GM18907 (cell line): ENCODE data around the gene ATP7A.
"Not testable (repeated sequence)": the region's sequence is repeated elsewhere in the genome, so short reads cannot be mapped to it uniquely, and the experiment has no call there.

Experiments used
- ATAC-seq: cut with Tn5 transposase; IDR thresholded peaks from one replicate; pipeline ENCODE4 v1.9.1; 2021; ENCODE audit warnings: mild to moderate bottlenecking, moderate library complexity; ENCODE audit not compliant: unreplicated experiment

ATP7A gene

DNA sequence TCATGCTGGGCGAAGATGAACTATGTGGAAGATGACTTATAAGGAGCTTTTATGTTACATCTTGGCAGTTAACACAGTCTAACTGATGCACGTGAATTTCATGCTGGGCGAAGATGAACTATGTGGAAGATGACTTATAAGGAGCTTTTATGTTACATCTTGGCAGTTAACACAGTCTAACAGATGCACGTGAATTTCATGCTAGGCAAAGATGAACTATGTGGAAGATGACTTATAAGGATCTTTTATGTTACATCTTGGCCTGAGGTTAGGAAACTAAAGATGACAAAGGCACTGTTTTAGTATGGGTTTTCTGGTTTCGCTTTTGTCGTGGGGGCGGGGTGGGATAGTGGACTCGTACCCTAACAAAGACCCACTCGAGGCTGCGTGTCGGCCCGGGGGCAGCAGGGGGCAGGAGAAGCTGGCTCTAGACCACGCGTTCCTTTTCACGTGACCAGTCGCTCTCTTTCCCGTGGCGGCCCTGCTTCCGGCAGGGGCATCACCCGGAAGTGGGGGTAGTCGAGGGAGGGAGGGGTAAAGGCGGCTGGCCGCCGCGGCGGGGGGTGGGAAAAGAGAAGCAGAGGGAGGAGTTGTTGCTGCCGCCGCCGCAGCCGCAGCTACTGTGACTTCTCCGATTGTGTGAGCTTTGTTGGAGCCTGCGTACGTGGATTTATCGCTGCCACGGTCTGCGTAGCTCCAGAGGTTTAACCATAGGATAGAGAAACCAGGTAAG, at the start of gene ATP7A:
Gene ATP7A, plus strand, starts transcription at position 586 of the 733 bp plus-strand sequence. CDS start 60,949 bp downstream, outside the sequence.
- ATAC-seq: peak; percentile 92

DNA sequence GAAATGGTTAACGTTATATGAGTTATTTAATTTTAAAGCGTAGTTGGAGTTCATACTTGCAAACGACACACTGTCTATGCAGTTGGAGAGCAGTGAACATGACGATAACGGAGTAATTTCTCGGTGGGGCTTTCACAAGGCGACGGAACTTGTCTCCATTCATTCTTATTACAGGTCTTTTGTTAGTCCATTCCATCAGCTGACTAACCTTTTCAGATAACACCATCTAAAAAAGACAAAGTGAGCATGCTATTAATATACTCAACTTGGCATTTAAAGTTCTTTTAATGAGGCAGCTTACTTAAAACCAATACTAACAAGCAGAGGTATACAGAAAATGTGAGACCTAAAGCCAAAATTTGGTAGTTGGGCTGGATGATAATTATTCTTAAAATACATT, 35.1 kb upstream of the ATP7A start:
- ATAC-seq: no peak

DNA sequence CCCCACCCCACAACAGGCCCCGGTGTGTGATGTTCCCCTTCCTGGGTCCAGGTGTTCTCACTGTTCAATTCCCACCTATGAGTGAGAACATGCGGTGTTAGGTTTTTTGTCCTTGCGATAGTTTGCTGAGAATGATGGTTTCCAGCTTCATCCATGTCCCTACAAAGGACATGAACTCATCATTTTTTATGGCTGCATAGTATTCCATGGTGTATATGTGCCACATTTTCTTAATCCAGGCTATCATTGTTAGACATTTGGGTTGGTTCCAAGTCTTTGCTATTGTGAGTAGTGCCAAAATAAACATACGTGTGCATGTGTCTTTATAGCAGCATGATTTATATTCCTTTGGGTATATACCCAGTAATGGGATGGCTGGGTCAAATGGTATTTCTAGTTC, 29.1 kb upstream of the ATP7A start:
- ATAC-seq: not testable (repeated sequence)

DNA sequence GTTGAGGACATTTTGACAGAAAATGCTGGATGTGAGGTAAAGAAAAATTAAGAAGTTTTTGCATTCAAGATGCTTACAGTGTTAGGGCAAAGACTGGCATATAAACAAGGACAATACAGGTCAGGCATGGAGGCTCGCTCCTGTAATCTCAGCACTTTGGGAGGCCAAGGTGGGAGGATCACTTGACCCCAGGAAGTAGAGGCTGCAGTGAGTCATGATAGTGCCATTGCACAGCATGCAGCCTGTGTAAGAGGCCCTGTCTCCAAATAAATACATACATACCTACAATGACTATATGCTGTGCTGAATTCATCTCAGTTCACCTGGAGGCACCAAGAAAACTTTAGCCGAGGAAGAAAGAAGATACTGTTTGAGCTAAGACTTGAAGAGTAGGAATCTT, 17.6 kb upstream of the ATP7A start:
- ATAC-seq: no peak

DNA sequence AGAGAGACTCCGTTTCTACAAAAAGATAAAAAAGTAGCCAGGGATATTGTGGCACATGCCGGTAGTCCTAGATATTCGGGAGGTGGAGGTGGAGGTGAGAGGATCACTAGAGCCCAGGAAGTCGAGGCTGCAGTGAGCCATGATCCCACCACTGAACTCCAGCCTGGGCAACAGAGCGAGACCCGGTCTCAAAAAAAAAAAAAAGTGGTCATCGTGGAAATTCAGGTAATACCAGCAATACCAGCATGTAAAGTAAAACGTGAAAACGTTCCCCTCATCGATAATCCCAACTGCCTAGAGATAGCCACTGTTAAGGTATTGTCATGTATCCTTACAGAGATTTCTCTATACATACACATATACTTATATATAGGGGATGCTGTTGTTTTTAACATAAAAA, 16.8 kb upstream of the ATP7A start:
- ATAC-seq: no peak

DNA sequence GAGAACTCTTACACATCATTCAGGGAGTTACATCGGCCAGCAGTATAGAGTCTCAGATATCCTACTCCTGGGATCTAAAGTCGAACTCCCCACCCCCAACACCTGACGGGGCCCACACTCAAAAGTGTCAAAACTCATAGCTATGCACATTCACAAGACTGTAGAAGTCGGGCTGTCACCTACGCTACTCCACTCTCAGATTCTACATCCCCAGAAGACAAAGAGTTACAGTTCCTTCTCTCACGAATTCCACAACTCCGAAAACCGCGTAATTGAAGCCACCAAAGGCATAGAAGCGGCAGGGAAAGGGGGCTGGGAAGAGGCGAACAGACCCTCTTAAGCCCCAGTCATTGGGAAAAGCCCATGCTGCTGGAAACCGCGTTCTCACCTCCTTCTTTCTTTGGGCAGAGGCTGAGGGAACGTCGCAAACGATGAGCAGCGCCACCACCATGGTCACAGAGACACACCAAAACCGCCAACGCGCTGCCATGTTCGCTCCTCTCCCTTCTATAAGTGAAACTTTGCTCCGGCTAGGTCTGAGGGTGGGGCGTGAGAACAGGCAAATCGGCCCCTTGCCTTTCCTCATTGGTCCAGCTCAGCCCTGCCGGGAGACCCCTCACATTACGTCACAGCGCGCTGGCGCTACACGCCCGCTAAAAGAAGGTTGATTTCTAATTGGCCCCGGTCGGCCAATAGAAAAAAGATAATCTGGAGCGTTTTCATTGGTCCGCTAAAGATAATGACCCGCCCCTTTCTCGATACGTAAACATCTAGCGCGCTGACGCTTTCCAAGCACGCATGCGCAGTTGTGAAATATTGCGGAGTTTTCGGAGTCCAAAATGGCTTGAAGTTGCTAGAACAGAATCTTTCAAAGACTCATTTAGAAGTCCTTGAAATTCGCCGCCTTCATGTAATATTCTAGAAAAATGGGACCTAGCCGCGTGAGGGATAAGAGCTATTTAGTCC, 15.3 kb upstream of the ATP7A start, which contains the start of gene MAGT1:
Gene MAGT1, minus strand, starts transcription at position 515 of the 966 bp plus-strand sequence. Its CDS starts 25 bp downstream, at position 490.
- ATAC-seq: peak; percentile 94

DNA sequence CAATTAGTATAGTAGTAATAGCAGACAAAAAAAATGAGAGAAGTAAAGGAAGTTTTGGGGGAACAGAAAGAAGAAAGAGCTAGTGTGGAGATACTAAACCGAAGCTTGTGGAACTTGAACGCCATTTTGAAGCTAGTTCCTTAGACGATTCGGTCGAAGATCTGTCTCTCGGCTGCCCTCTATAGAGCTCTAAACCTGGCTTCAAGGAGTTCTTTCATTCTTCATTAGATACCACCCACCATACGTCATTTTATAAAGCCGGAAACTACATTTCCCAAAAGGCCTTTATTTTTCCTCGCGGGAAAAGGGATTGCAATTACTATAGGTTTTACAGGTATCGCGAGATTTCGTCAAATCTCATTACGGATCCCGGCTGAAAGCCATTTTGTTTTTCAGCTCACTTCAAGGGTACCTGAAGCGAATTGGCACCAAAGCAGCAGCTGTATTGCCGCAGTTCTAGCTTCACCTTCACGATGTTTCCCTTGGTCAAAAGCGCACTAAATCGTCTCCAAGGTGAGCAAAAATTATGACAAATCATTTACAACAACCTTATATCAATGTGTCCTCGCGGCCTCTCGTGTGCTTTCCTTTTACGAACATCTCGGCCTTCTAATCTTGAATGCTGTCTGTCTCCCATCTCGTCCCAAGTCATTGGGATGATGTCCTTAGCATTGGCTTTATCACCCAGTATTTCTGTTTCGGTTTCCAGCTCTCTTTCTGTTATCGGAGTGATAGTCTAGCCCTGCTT, 11.2 kb upstream of the ATP7A start, which contains the start of gene COX7B:
Gene COX7B, plus strand, starts transcription at position 388 of the 748 bp plus-strand sequence. Its CDS starts 86 bp downstream, at position 474.
- peak; percentile 64 for ATAC-seq

DNA sequence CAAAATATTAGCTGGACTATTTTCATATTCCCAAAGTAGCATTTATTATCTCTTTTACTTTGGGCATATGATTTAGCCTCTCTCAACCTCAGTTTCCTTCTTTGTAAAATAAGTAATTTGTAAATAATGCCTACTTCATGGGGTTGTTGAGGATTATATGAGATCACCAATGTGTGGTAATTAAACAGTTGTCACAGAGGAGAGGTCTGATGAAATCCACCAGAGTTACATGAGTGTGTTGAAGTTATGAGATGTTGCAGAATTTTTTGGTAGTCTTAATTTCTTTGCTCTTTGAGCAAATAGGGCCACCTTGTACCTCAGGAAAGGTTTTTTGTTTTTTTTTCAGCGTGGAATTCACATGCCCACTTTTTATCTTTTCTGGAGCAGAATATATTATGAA, 9.8 kb upstream of the ATP7A start:
- ATAC-seq: no peak

DNA sequence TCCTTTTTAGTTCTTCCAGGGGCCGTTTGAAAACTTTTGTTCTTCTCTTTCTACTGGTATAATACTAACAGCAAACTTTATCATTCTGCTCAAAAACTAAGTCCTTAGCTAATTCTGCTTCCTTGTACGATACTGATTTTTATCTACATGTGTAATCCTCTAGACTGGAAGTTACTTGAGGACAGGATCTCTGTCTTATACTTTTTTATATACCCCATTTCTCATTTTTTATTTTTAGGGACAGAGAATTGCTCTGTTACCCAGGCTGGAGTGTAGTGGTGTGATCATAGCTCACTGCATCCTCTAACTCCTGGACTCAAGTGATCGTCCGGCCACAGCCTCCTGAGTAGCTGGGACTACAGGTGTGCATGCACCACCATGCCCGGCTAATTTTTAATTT, 9.0 kb upstream of the ATP7A start:
- no peak for ATAC-seq

DNA sequence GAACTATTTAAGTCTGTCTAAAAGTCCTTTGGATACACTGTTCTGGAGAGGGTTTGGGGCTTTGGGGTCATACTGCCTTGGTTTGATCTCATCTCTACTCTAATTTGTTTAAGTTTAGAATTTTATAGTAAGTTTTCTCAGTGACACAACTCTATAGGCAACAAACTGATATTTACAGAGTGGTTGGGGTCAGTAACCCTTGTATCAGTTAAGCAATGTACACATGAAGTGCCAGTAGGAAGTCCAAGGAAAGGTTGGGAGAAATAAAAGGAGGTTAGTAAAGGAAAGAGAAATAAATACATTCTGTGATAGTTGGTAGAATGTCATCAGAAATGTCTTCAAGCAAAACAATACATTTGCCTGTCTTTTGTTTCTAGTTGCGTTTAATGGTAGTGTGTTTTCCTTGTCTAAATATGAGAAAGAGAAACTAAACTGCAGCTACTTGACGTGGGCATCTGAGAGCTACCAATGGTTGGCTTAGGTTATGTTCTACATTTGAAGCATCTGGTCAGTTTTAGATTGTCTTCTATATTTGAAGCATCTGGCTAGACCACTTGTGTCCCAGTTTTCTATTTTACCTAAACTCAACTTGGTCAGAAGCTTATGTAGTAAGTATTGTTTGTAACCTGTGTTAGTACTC, 6.9 kb downstream of the ATP7A start:
- ATAC-seq: peak; percentile 59

DNA sequence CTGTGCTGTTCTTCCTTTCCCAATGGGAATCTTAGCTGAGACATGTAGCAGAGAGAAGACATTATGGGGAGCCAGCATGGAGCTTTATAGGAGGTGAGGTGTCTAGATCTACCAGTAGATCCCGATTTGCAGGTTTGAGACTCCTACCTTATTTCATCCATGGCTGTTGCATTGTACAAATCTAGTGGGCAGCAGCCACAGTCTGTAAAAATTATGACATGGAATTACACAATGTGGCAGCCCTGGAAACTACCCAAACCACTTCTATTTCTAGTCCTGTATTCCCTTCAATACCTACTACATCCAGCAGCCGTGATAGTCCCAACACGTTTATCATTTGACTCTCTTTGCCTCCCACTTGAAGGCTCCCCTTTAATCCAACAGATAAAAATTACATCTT, 8.1 kb downstream of the ATP7A start:
- ATAC-seq: no peak

DNA sequence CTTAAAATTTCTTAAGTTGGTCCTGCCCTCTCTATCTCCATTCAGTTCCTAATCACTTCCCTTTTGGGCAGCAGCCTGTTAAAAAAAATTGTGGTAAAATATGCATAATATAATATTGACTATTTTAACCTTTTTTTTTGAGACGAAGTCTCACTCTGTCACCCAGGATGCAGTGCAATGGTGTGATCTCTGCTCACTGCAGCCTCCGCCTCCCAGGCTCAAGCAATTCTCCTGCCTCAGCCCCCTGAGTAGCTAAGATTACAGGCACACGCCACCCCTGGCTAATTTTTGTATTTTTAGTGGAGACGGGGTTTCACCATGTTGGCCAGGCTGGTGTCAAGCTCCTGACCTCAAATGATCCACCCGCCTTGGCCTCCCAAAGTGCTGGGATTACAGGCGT, 8.9 kb downstream of the ATP7A start:
- not testable (repeated sequence) for ATAC-seq

DNA sequence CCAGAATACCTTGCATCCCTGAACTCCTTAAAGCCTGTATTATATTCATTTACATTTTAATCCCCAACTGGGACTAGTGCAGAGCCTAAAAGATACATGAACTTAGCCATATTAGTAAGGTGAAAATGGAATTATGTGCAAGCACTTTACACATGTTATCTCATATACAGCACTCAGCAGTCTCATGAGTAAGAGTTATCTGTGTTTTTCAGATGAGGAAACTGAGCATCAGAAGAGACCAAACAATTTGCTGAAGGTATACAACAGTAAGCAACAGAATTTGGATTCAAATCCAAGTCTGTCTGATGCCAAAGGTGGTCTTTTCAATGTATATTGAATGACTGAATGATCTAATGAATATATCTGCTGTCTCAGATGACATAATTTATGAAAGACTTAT, 12.3 kb downstream of the ATP7A start:
- ATAC-seq: no peak

DNA sequence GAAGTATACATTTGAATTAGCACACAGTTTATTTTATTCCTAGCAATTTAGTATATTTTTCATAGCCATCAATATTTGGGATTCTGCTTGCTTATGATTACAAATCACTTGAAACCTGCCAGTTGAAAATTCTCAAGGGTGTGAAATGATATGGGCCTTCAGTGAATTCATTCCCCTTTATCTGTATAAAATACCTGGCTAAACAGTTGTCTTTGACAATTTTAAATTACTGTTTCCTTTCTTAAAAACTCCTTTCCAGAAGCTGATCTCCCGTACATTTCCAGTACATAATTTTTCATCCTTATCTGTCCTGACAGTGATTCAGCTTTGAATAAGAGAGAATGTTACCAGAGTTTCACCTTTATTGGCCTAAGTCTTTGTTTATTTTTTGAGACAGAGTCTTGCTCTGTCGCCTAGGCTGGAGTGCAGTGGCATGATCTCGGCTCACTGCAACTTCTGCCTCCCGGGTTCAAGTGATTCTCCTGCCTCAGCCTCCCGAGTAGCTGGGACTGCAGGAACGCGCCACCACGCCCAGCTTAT, 13.9 kb downstream of the ATP7A start:
- no peak for ATAC-seq

DNA sequence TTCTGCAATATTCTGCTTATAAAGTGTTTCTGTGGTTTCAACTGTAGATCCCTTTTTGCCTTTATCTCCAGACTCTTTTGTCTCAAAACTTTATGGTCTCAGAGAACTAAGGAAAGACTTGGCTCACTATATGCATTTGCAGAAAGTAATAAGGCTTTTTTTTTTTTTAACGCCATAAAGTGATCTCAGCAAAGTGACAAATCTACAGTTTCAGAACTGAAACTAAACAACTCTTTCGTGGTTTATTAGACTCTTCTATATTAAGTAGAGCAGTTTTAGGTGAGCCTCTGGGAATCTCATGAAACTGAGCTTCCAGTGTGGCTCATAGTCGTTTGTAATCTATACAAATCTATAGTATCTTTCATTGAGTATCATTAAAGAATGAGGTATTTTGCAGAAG, 15.3 kb downstream of the ATP7A start:
- no peak for ATAC-seq

DNA sequence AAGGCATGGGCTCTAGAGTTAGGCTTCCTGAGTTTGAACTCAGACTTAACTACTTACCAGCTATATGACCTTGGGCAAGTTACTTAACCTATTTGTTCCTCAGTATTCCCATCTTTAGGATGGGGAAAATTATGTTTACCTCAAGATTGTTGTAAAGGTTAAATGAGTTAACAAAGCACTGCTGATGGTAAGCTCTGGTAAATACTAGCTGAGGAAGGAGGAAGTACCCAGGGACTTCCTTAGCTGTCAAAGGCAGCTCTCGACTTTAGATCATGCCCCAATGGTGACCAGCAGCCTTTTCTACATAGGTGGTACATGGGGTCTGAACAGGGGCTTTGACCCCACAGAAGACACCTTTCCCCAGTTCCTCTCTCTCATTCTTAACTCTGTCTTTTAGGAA, 20.1 kb downstream of the ATP7A start:
- ATAC-seq: no peak

DNA sequence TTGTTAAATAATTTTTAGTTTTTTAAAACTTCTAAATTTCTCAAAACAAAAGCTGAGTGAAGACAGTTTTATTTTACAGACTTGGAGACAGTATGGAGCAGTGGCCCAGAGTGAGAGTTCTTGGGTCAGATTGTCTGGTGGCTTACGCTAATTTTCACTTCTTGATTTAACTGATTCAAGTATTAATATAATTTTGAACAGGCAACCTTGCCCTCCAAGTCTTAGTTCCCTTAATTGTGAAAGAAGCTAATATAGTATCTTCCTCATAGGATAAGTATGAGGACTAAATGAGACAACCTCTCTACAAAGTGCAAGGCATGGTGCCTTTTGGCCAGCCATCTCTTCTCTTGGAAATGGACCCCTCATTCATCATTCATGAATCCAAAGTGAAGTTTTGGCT, 25.4 kb downstream of the ATP7A start:
- ATAC-seq: no peak

DNA sequence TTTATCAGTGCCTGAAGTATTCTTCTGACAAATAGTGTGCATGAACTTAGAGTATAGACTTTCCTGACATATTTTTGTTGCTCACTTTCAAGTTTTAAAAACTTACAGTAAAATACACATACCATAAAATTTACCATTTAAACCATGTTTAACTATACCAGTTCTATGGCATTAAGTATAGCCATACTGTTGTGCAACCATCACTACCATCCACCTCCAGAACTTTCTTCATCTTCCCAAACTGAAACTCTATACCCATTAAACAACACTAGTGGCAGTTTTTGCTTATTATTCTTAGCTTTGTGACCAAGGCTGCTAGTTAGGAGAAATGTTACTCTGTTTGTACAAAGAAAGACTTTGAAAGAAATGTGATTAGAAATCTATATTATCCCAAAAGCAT, 25.8 kb downstream of the ATP7A start:
- no peak for ATAC-seq

DNA sequence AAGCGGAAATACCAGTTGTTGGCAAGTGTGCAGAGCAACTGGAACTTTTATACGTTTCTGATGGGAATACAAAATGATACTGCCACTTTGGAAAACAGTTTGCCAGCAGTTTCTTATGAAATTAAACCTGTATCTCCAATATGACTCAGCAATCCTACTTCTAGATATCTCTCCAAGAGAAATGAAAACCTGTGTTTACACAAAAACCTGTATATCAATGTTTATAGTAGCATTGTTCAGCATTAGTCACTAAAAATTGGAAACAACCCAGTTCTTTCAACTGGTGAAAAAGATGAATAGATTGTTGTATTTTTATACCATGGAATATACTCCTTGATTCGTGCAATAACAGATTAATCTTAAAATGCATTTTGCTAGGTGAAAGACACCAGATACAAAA, 26.8 kb downstream of the ATP7A start:
- no peak for ATAC-seq

DNA sequence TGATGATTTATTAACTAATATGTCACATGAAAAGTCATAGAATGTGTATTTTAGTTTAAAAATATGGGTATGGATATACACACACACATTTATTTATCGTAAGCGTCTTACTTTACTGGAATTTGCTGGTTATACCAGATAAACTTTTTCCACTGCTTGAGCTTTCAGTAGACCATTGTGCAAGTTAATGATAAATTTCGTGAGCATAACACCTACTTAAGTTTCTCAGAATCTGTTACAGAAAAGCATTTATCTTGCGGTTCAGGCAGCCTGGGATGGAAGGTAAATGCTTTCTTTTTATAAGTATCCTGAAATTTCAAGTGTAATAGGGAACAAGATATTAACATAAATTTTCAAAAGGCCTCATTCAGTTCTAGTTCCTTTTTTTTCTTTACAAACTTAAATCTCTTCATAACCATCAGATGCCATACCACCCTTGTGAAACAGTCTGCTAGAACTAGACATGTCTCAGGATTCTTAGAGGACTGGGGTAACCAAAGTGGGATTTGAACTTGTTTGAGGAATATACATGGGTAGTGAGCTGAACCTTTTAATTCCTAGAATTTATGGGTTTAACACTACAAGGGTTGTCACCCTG, 27.7 kb downstream of the ATP7A start:
- no peak for ATAC-seq
